GM18526 (cell line): ENCODE data around the gene DEFB123.

Experiments
- POLR2A ChIP-seq: IDR thresholded peaks from 3 replicates; pipeline ENCODE4 v1.6.1; 2011; ENCODE audit not compliant: insufficient read length; ENCODE audit errors: extremely low read depth

DEFB123 gene

DNA sequence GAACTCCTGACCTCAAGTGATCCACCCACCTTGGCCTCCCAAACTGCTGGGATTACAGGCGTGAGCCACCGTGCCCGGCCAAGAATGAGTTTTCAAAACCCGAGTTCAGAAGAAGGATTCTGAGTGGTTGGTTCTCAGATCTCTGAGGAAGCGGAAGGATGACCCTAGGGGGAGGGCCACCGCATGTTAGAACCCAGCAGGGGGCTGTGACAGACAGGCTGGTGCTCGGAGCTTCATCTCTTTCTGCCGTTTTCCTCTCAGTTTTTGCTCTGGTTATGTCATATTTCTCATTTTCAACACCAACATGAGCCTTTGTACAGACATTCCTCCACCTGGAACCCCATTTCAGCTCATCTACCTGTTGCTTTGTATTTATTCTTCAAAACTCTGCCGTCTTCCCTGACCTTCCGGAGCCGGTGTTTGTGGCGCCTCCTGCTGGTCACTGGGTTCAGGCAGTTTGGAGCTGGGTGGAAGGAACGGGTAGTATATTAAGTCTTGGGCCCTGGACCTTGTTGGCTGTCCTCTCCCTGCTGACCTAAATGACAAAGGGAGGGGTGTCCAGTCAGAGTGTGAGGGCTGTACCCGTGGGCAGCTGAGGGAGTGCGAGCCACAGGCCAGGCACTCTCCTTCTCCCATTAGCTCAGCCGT is at the start of gene DEFB123:
DEFB123 (plus strand) TSS at position 621 of the 648 bp plus-strand sequence. CDS start 67 bp downstream, outside the sequence.
- TF ChIP-seq POLR2A, result no peak

GRCh38 chr20:31392836-31393235 is 47.6 kb upstream of the DEFB123 start:
- TF ChIP-seq POLR2A, result no peak

DNA sequence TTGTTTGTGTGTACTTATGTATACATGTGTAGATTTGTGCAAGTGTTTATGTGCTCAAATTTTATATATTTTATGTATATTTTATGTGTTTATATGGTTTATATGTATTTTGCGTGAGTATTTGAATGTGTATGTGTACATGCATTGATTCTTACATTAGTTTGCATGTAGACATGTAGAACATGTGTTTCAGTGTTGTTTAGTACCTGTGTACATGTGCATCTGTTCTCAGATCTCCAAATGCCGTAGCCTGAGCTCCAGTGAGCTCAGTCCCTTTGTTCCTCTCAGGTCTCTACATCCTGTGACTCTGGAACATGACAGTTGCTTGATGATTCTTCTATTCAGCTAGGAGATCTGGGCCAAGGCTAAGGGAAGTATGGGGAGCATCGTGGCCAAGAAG is 45.5 kb upstream of the DEFB123 start:
- TF ChIP-seq POLR2A, result no peak

- TF ChIP-seq POLR2A, result no peak
These were observed 36.5 kb upstream of the DEFB123 start for GRCh38 chr20:31403886-31404285.

DNA sequence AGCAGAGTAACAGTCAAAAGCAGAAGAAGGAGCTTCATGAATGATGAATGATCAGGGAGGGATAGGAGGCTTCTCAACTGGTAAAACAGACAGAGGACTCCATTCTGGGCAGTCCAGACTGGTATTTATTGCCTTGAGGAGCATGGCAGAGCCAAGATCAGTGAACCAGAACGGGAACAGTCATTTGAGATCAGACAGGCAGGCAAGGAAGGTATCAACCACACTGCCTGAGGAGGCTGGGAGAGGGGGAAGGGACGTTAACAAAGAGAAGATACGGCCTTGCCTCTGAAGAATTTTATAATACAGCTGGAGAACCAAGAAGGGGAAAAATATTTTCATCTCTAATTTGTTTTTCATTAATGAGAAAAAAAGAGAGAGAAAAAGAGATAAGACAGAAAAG is 34.3 kb upstream of the DEFB123 start, which contains the start of gene DEFB121:
DEFB121 (minus strand) TSS at position 101 of the 400 bp plus-strand sequence; CDS start at position 38, 63 bp downstream.
- TF ChIP-seq POLR2A, result no peak

DNA sequence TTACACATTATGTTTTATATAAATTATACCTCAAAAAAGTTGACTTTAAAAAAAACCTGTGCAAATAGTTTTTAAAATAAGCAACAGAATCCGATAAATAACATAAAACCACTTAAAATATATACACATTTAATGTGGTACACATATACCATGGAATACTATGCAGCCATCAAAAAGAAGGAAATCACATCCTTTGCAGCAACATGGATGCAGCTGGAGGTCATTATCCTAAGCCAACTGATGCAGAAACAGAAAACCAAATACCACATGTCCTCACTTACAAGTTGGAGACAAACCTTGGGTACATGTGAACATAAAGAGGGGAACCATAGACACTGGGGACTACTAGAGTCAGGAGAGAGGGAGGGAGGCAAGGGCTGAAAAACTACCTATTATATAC is 30.4 kb upstream of the DEFB123 start:
- TF ChIP-seq POLR2A, result no peak

- TF ChIP-seq POLR2A, result no peak
These were observed 26.1 kb upstream of the DEFB123 start for GRCh38 chr20:31414381-31414780.

DNA sequence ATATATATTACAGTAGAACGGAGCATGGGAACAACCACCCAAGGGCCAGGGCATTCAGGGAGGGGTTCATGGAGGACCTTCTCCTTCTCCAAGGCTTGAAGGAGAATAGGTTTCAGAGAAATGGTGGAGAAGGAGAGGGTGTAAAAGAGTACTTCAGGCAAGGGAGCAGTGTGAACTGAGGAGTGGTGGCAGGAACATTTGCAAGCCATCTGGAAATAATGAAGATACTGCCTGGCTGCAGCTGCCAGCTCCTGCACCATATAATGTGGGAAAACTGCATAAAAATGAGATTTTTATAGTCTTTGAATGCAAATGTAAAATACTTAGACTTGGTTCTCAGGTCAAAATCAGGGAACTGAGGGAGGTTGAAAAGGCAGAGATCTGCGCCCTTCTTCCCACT is 24.8 kb upstream of the DEFB123 start:
- no peak for TF ChIP-seq POLR2A

GRCh38 chr20:31418307-31418706 is 22.1 kb upstream of the DEFB123 start:
- no peak for TF ChIP-seq POLR2A

DNA sequence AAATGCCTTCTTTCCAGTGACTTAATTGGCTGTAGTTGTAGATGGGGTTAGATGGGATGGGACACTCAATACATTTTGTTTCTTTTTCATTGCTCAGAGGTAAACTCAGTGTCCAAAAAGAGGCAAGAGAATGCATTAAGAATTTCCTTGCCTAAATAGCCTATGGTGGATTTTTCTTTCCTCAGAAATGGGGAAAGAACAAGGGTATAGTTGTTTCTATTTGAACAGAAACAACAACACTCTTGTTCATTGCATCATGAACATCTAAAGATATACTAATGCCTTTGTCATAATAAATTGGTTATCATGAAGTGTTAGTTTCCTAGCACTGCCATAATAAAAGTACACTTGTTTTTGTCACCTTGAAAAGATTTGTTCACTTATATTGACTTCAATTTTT is 14.6 kb upstream of the DEFB123 start:
- no peak for TF ChIP-seq POLR2A

- TF ChIP-seq POLR2A, result no peak
These were observed 9.8 kb upstream of the DEFB123 start for GRCh38 chr20:31430568-31431115.

- TF ChIP-seq POLR2A, result no peak
These were observed 5.8 kb downstream of the DEFB123 start for GRCh38 chr20:31446084-31446819.

- TF ChIP-seq POLR2A, result no peak
These were observed 9.3 kb downstream of the DEFB123 start for GRCh38 chr20:31449511-31450414.

- TF ChIP-seq POLR2A, result no peak
These were observed 12.1 kb downstream of the DEFB123 start for GRCh38 chr20:31452575-31452974.

GRCh38 chr20:31454361-31454760 is 13.9 kb downstream of the DEFB123 start:
- TF ChIP-seq POLR2A, result no peak

- no peak for TF ChIP-seq POLR2A
These were observed 32.2 kb downstream of the DEFB123 start for GRCh38 chr20:31472395-31473330.
